OCI-LY7 (cell line): Measurements from ENCODE around the gene ADIPOQ. TPM values are rescaled to one million over a fixed set of nuclear protein-coding genes. Genes with fewer than 3 reads are reported as not detected.
A peak's percentile ranks its signal among the peaks of the same experiment; 100 is the strongest.
"Not testable (repeated sequence)": the region's sequence is repeated elsewhere in the genome, so short reads cannot be mapped to it uniquely, and the experiment has no call there.

Experiments used
- BruUV-seq: library from RNA; stranded (reverse); fragments of 400-500 nt; replicated peaks from 2 replicates; lab custom pipeline; 2021; lab: Mats Ljungman, UMichigan
- CTCF ChIA-PET: fragments of 300-600 bp; sonication (Branson Sonifier 250); formaldehyde crosslinking; loops from one replicate; lab custom pipeline; 2022; ENCODE audit warnings: antibody characterized with exemption; ENCODE audit not compliant: unreplicated experiment; lab: Charles Lee
- POLR2A ChIA-PET: fragments of 300-600 bp; sonication (Branson Sonifier 250); formaldehyde crosslinking; loops from one replicate; lab custom pipeline; 2022; ENCODE audit warnings: antibody characterized with exemption; lab: Charles Lee
- DNase-seq: peaks from one replicate; pipeline ENCODE4 v3.0.0-alpha.2; 2015; ENCODE audit warnings: low spot score
- H2AFZ ChIP-seq: fragments of 200-600 bp; sonication (generic), shearing (Covaris generic); 2 replicates; pipeline ENCODE4 v1.6.1; 2014; ENCODE audit warnings: mild to moderate bottlenecking, antibody characterized with exemption, low read length, moderate library complexity
- H3K27ac ChIP-seq: fragments of 200-600 bp; sonication (generic); 2 replicates; pipeline ENCODE4 v1.5.1; 2014; ENCODE audit warnings: mixed run types, low read depth, mild to moderate bottlenecking, moderate library complexity, low read length, inconsistent platforms; ENCODE audit not compliant: poor library complexity, severe bottlenecking
- H3K36me3 ChIP-seq: fragments of 200-600 bp; sonication (generic); 2 replicates; pipeline ENCODE4 v1.6.1; 2014; ENCODE audit warnings: mild to moderate bottlenecking, antibody characterized with exemption, low read length, moderate library complexity, mixed read lengths; ENCODE audit not compliant: insufficient read depth
- H3K4me1 ChIP-seq: fragments of 200-600 bp; sonication (generic); 2 replicates; pipeline ENCODE4 v1.5.1; 2014; ENCODE audit warnings: mild to moderate bottlenecking, low read length; ENCODE audit not compliant: insufficient read depth, poor library complexity, severe bottlenecking
- H3K4me2 ChIP-seq: fragments of 200-600 bp; sonication (generic); 2 replicates; pipeline ENCODE4 v1.6.1; 2014; ENCODE audit warnings: mild to moderate bottlenecking, low read length
- H3K4me3 ChIP-seq: fragments of 200-600 bp; sonication (generic); 2 replicates; pipeline ENCODE4 v1.5.1; 2014; ENCODE audit warnings: mild to moderate bottlenecking, low read depth, low read length; ENCODE audit not compliant: poor library complexity, severe bottlenecking
- H3K79me2 ChIP-seq: fragments of 200-600 bp; sonication (generic); 2 replicates; pipeline ENCODE4 v1.6.1; 2016; ENCODE audit warnings: low read depth, mild to moderate bottlenecking, low read length, moderate library complexity, mixed read lengths; ENCODE audit not compliant: insufficient read depth
- H3K9me2 ChIP-seq: fragments of 200-600 bp; sonication (generic); 2 replicates; pipeline ENCODE4 v1.6.1; 2016; ENCODE audit warnings: mild to moderate bottlenecking, low read length, mixed read lengths; ENCODE audit not compliant: insufficient read depth
- H3K9me3 ChIP-seq: fragments of 200-600 bp; sonication (generic); 2 replicates; pipeline ENCODE4 v1.6.1; 2014; ENCODE audit warnings: mild to moderate bottlenecking, mixed run types, low read length, mixed read lengths
- H4K20me1 ChIP-seq: fragments of 200-600 bp; sonication (generic); 2 replicates; pipeline ENCODE4 v1.6.1; 2014; ENCODE audit warnings: mild to moderate bottlenecking, antibody characterized with exemption, low read length, moderate library complexity, mixed read lengths; ENCODE audit not compliant: insufficient read depth
- EZH2phosphoT487 ChIP-seq: fragments of 200-600 bp; sonication (generic); IDR thresholded peaks from 2 replicates; pipeline ENCODE4 v1.6.1; 2018; ENCODE audit warnings: low read depth, borderline replicate concordance, mild to moderate bottlenecking, mixed run types, antibody characterized with exemption, low read length, moderate library complexity, mixed read lengths
- intact Hi-C: fragments of 100-400 bp; cut with micrococcal nuclease; formaldehyde crosslinking; loops from one replicate; pipeline ENCODE4 v1.10.0; 2022; ENCODE audit not compliant: unreplicated experiment
- total RNA-seq, 2 experiments: library from RNA; depleted of rRNA in 1 of 2; stranded (reverse); fragments of >200 nt in 1 of 2; shearing (Covaris generic) in 1 of 2; gene quantifications; 2 replicates each; pipeline ENCODE4 v1.2.3, GENCODE V29; 2014 to 2022
- TF ChIP-seq, protein P1 (sequence below): fragments of 200-600 bp; sonication (generic); conservative IDR thresholded peaks from 2 replicates; pipeline ENCODE4 v1.5.1; 2014; ENCODE audit warnings: mild to moderate bottlenecking, antibody characterized with exemption, low read length, moderate library complexity, mixed read lengths

The ADIPOQ gene
- total RNA-seq, 2 experiments from 2014 or later, result not detected

DNA sequence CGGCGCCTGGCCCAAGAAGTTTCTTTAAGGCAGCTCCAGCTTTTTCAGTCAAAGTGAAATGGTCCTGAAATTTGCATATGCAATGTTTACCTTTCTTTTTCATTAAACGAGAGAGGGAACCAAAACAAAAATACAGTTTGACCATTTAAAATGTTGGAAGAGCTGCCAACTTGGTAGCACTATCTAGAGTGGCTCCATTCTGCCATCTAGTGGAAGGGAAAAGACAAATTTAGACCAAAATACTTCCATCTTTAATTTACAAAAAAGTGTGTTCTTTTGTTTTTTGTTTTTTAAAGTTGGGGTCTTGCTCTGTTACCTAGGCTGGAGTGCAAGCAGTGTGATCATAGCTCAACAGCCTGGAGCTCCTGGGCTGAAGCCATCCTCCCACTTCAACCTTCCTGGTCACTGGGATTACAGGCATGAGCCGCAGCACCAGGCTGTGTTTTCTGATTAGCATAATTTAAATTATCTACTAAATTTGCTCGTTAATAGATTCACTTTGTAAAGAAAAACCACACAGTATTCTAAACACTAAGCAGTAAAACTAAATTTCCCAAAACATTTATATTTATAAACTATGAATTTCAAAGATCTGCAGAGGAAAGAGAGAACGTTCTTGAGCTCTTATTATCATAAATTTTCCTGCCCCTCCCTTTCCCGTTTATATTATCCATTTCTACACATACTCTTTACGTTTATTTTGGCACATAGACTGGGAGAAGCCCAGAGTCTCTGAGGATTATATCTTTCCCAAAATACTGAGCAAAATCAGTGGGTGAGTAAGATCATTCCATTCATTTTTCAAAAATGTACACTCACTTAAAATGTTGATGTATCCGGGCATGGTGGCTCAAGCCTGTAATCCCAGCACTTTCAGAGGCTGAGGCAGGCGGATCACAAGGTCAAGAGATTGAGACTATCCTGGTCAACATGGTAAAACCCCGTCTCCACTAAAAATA lies 20.8 kb upstream of the ADIPOQ start:
- no peak for TF ChIP-seq EZH2phosphoT487
- TF ChIP-seq, protein P1, sequence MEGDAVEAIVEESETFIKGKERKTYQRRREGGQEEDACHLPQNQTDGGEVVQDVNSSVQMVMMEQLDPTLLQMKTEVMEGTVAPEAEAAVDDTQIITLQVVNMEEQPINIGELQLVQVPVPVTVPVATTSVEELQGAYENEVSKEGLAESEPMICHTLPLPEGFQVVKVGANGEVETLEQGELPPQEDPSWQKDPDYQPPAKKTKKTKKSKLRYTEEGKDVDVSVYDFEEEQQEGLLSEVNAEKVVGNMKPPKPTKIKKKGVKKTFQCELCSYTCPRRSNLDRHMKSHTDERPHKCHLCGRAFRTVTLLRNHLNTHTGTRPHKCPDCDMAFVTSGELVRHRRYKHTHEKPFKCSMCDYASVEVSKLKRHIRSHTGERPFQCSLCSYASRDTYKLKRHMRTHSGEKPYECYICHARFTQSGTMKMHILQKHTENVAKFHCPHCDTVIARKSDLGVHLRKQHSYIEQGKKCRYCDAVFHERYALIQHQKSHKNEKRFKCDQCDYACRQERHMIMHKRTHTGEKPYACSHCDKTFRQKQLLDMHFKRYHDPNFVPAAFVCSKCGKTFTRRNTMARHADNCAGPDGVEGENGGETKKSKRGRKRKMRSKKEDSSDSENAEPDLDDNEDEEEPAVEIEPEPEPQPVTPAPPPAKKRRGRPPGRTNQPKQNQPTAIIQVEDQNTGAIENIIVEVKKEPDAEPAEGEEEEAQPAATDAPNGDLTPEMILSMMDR, result peak; percentile 91
- H3K36me3 ChIP-seq, result no peaks in the 10 kb centered on the region
- no peaks in the 10 kb centered on the region for H3K9me3 ChIP-seq
- H3K79me2 ChIP-seq, result no peaks in the 10 kb centered on the region
- peak overlapping the region; percentile 53 for H2AFZ ChIP-seq
- H3K27ac ChIP-seq, result no peak overlapping the region
- H4K20me1 ChIP-seq, result no peaks in the 10 kb centered on the region
- H3K4me2 ChIP-seq, result peak overlapping the region; percentile 30
- no TSS peak for BruUV-seq
- CTCF ChIA-PET, result interaction anchor here (0.5 to 1.0 kb wide), 3 partner anchors 205 to 210 kb away, joined by 3 to 5 read pairs (median 3); no protein-coding TSS in a partner anchor
- peaks cover 14% of the 10 kb centered on the region for H3K4me1 ChIP-seq
- no peaks in the 10 kb centered on the region for H3K9me2 ChIP-seq
- intact Hi-C loops, result loop anchor here (1.0 to 5.0 kb wide), 3 partner anchors 207 to 564 kb away; no protein-coding TSS in a partner anchor
- DNase-seq, result peak; percentile 75
- no peak overlapping the region for H3K4me3 ChIP-seq
- POLR2A ChIA-PET, result interaction anchor here (0.7 to 1.7 kb wide), 5 partner anchors 15 to 252 kb away, joined by 3 to 9 read pairs (median 4); partner anchors contain the start of genes DNAJB11, EIF4A2 and RFC4

DNA sequence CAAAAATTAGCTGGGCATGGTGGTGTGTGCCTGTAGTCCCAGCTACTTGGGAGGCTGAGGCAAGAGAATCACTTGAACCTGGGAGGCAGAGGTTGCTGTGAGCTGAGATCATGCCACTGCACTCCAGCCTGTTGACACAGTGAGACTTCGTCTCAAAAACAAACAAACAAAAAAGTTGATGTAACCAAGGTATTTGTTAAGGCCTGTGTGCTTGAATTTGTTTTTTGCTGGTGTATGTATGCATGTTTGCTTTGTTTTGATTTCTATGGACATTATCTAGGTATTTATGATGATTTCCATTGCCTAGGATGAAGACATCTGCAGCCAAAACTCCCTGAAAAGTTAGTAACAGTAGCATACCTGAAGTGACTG lies 20.1 kb upstream of the ADIPOQ start:
- H3K4me1 ChIP-seq, result peaks cover 16% of the 10 kb centered on the region

DNA sequence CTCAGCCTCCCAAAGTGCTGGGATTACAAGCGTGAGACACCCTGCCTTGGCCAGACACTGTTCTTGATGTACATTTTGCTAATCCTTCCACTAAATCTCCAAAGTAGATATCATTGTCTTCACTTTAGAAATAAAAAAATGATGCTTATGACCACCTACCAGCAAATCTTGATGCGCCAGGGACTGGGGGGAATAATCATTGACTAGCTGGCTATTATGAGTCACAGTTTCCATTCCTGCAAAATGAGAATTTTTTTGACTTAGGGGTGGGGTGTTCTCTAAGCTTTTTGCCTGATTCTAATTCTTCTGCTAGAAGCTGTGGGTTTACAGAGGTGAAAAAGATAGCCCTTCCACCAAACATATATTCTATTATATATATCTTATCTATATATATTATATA lies 19.1 kb upstream of the ADIPOQ start:
- H3K9me2 ChIP-seq, result no peaks in the 10 kb centered on the region
- no peaks in the 10 kb centered on the region for H3K9me3 ChIP-seq
- peaks cover 20% of the 10 kb centered on the region for H3K4me1 ChIP-seq
- intact Hi-C loops, result loop anchor here (5.0 kb wide), 1 partner anchor 566 kb away; no protein-coding TSS in a partner anchor
- TF ChIP-seq, protein P1, result no peak
- TF ChIP-seq EZH2phosphoT487, result no peak
- ChIA-PET CTCF (no interaction called here), POLR2A (no interaction called here)
- no peak overlapping the region for H2AFZ ChIP-seq
- H3K36me3 ChIP-seq, result no peaks in the 10 kb centered on the region
- H4K20me1 ChIP-seq, result no peaks in the 10 kb centered on the region
- no peak for DNase-seq
- BruUV-seq, result no TSS peak
- H3K4me3 ChIP-seq, result no peak overlapping the region
- H3K4me2 ChIP-seq, result no peak overlapping the region
- H3K79me2 ChIP-seq, result no peaks in the 10 kb centered on the region
- no peak overlapping the region for H3K27ac ChIP-seq

More for the DNA sequence above, 20.1 kb upstream of the ADIPOQ start:
- H3K4me2 ChIP-seq, BruUV-seq, CTCF ChIA-PET, H3K9me2 ChIP-seq, H3K27ac ChIP-seq, H4K20me1 ChIP-seq, H3K4me3 ChIP-seq, H3K79me2 ChIP-seq, H3K36me3 ChIP-seq, DNase-seq, H3K9me3 ChIP-seq, H2AFZ ChIP-seq: not testable (repeated sequence)
- intact Hi-C loops, result loop anchor here (5.0 kb wide), 1 partner anchor 565 kb away; no protein-coding TSS in a partner anchor
- POLR2A ChIA-PET, result interaction anchor here (1.0 to 1.7 kb wide), 2 partner anchors 16 to 39 kb away, joined by 4 to 9 read pairs; partner anchors contain the start of genes EIF4A2 and RFC4
